Endothelial cell of umbilical vein (primary cell): ENCODE measurements around the gene ZNF454.

ENCODE experiments used
- POLR2A ChIP-seq: IDR thresholded peaks from 2 replicates; pipeline ENCODE4 v1.6.1; 2012; ENCODE audit warnings: low read depth, mild to moderate bottlenecking, control low read depth, low read length
- POLR2AphosphoS5 ChIP-seq: IDR thresholded peaks from 2 replicates; pipeline ENCODE4 v1.6.1; 2012; ENCODE audit warnings: low read depth, mild to moderate bottlenecking, control low read depth, low read length, moderate library complexity; ENCODE audit not compliant: insufficient read depth
- TF ChIP-seq, protein P1 (sequence below), 2 donors: IDR thresholded peaks; 1 replicate in 1 of 2; 2 replicates in 1 of 2; pipeline ENCODE4 v1.5.1; 2011; ENCODE audit warnings: low read length in 2 of 2, mild to moderate bottlenecking in 2 of 2, moderate library complexity in 2 of 2, control low read depth in 1 of 2, inconsistent platforms in 1 of 2, low read depth in 1 of 2; ENCODE audit not compliant: insufficient read depth in 1 of 2; ENCODE audit errors: extremely low read depth in 1 of 2

DNA sequence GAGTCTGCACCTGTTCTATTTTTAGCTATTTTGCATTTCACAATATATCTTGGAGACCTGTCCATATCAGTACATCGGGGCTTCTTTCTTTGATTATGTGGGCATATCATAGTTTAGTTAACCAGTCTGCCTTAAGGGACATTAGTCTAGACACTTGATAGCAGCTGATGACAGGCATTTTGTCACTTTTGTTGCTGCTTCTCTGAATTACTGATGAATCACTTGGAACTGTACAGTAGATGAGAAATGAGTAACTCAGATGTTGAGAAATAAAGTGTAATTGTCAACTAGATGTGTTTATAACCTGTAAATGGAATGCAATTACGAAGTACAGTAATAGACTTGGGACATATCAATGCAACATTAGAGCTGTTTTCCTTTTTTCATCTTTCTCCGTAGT is 38.1 kb upstream of the ZNF454 start:
- TF ChIP-seq, protein P1, sequence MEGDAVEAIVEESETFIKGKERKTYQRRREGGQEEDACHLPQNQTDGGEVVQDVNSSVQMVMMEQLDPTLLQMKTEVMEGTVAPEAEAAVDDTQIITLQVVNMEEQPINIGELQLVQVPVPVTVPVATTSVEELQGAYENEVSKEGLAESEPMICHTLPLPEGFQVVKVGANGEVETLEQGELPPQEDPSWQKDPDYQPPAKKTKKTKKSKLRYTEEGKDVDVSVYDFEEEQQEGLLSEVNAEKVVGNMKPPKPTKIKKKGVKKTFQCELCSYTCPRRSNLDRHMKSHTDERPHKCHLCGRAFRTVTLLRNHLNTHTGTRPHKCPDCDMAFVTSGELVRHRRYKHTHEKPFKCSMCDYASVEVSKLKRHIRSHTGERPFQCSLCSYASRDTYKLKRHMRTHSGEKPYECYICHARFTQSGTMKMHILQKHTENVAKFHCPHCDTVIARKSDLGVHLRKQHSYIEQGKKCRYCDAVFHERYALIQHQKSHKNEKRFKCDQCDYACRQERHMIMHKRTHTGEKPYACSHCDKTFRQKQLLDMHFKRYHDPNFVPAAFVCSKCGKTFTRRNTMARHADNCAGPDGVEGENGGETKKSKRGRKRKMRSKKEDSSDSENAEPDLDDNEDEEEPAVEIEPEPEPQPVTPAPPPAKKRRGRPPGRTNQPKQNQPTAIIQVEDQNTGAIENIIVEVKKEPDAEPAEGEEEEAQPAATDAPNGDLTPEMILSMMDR (IDR thresholded peaks at IDR 0.05; ENCODE audit: extremely low read depth in 1 of 2, insufficient read depth in 1 of 2, low read depth in 1 of 2, low read length in 2 of 2), result no peak
- TF ChIP-seq POLR2A, result no peak
- TF ChIP-seq POLR2AphosphoS5, result no peak
